GM23338 (cell line): ENCODE results near the gene MYBPC2. TPM values are rescaled to one million over a fixed set of nuclear protein-coding genes. Genes with fewer than 3 reads are reported as not detected.

Experiments
- ATAC-seq: fragments of 200-7000 bp; cut with Tn5 transposase; 3 replicates; pipeline ENCODE4 v1.9.1; 2020
- DNase-seq: peaks from one replicate; pipeline ENCODE4 v3.0.0-alpha.2; 2015; ENCODE audit warnings: low spot score
- H2AFZ ChIP-seq: fragments of 200-600 bp; sonication (generic); 2 replicates; pipeline ENCODE4 v1.8.0; 2016; ENCODE audit warnings: antibody characterized with exemption, mild to moderate bottlenecking, moderate library complexity
- H3F3A ChIP-seq: fragments of 200-600 bp; sonication (generic); replicated peaks from 2 replicates; pipeline ENCODE4 v1.8.0; 2017; ENCODE audit warnings: antibody characterized with exemption, mixed run types, low read depth
- H3K27ac ChIP-seq: fragments of 200-600 bp; sonication (generic); 2 replicates; pipeline ENCODE4 v1.6.1; 2016; ENCODE audit warnings: low read depth
- H3K27me3 ChIP-seq: fragments of 200-600 bp; sonication (generic); 2 replicates; pipeline ENCODE4 v1.8.0; 2016; ENCODE audit warnings: mild to moderate bottlenecking, mixed run types, moderate library complexity; ENCODE audit not compliant: insufficient read depth
- H3K36me3 ChIP-seq: fragments of 200-600 bp; sonication (generic); 2 replicates; pipeline ENCODE4 v1.8.0; 2016; ENCODE audit warnings: mild to moderate bottlenecking; ENCODE audit not compliant: insufficient read depth
- H3K4me1 ChIP-seq: fragments of 200-600 bp; sonication (generic); 2 replicates; pipeline ENCODE4 v1.8.0; 2016; ENCODE audit warnings: mild to moderate bottlenecking, moderate library complexity; ENCODE audit not compliant: insufficient read depth
- H3K4me2 ChIP-seq: fragments of 200-600 bp; sonication (generic); 2 replicates; pipeline ENCODE4 v1.7.1; 2017; ENCODE audit warnings: mixed run types
- H3K4me3 ChIP-seq: fragments of 200-600 bp; sonication (generic); 2 replicates; pipeline ENCODE4 v1.6.1; 2016; ENCODE audit warnings: mixed run types
- H3K79me2 ChIP-seq: fragments of 200-600 bp; sonication (generic); replicated peaks from 2 replicates; pipeline ENCODE4 v1.8.0; 2017; ENCODE audit warnings: mild to moderate bottlenecking; ENCODE audit not compliant: insufficient read depth
- H3K9me2 ChIP-seq: fragments of 200-600 bp; sonication (generic); 2 replicates; pipeline ENCODE4 v1.8.0; 2017; ENCODE audit not compliant: insufficient read depth
- H4K20me1 ChIP-seq: fragments of 200-600 bp; sonication (generic); replicated peaks from 2 replicates; pipeline ENCODE4 v1.8.0; 2017; ENCODE audit warnings: mild to moderate bottlenecking; ENCODE audit not compliant: insufficient read depth
- H3K27ac Mint-ChIP-seq: 2 replicates; pipeline ENCODE4 v1.8.0; 2020; ENCODE audit warnings: inconsistent platforms, mild to moderate bottlenecking, moderate library complexity, mixed read lengths
- H3K27me3 Mint-ChIP-seq: 3 replicates; pipeline ENCODE4 v1.8.0; 2022; ENCODE audit warnings: low read depth, mild to moderate bottlenecking, moderate library complexity, mixed read lengths, inconsistent platforms; ENCODE audit not compliant: insufficient read depth, poor library complexity
- H3K36me3 Mint-ChIP-seq: 3 replicates; pipeline ENCODE4 v1.8.0; 2021; ENCODE audit warnings: low read depth, mild to moderate bottlenecking, inconsistent platforms, moderate library complexity, mixed read lengths
- H3K4me1 Mint-ChIP-seq: 3 replicates; pipeline ENCODE4 v1.8.0; 2020; ENCODE audit warnings: mild to moderate bottlenecking, inconsistent platforms, mixed read lengths
- H3K4me3 Mint-ChIP-seq: 3 replicates; pipeline ENCODE4 v1.8.0; 2021; ENCODE audit warnings: moderate library complexity, mild to moderate bottlenecking, inconsistent platforms, mixed read lengths
- H3K9me3 Mint-ChIP-seq: 3 replicates; pipeline ENCODE4 v1.8.0; 2020; ENCODE audit warnings: moderate library complexity, mild to moderate bottlenecking, inconsistent platforms, mixed read lengths
- CREB1 ChIP-seq: fragments of 250-450 bp; sonication (Bioruptor Pico); IDR thresholded peaks from 2 replicates; pipeline ENCODE4 v1.5.0; 2020; ENCODE audit warnings: low read depth, mild to moderate bottlenecking, moderate library complexity
- CTCF ChIP-seq, 2 experiments: fragments of 200-600 bp in 1 of 2; sonication (generic) in 1 of 2; conservative IDR thresholded peaks; 2 replicates each; pipeline versions ENCODE4 v1.5.1 to v1.6.1; 2016 to 2017; ENCODE audit warnings: antibody characterized with exemption in 2 of 2, low read depth in 2 of 2, mild to moderate bottlenecking in 2 of 2, moderate library complexity in 1 of 2
- ETS1 ChIP-seq: IDR thresholded peaks from 2 replicates; pipeline ENCODE4 v1.6.1; 2016; ENCODE audit warnings: antibody characterized with exemption
- EZH2 ChIP-seq: fragments of 200-600 bp; sonication (generic); IDR thresholded peaks from one replicate; pipeline ENCODE4 v1.8.0; 2017; ENCODE audit warnings: antibody characterized with exemption, mild to moderate bottlenecking, low read depth; ENCODE audit not compliant: unreplicated experiment
- EZH2phosphoT487 ChIP-seq: fragments of 200-600 bp; sonication (generic); IDR thresholded peaks from one replicate; pipeline ENCODE4 v1.8.1; 2018; ENCODE audit warnings: antibody characterized with exemption; ENCODE audit not compliant: unreplicated experiment
- JUNB ChIP-seq: IDR thresholded peaks from one replicate; pipeline ENCODE4 v1.6.1; 2016; ENCODE audit warnings: antibody characterized with exemption; ENCODE audit not compliant: unreplicated experiment
- NANOG ChIP-seq: IDR thresholded peaks from 2 replicates; pipeline ENCODE4 v1.6.1; 2016; ENCODE audit warnings: antibody characterized with exemption, borderline replicate concordance
- POLR2AphosphoS5 ChIP-seq: IDR thresholded peaks from 2 replicates; pipeline ENCODE4 v1.6.1; 2016; ENCODE audit warnings: antibody characterized with exemption, low read depth
- REST ChIP-seq: IDR thresholded peaks from one replicate; pipeline ENCODE4 v1.6.1; 2018; ENCODE audit warnings: antibody characterized with exemption; ENCODE audit not compliant: unreplicated experiment
- STAT1 ChIP-seq: IDR thresholded peaks from one replicate; pipeline ENCODE4 v1.6.1; 2016; ENCODE audit warnings: antibody characterized with exemption; ENCODE audit not compliant: unreplicated experiment
- ZNF114 ChIP-seq: fragments of 250-450 bp; sonication (Bioruptor Pico); IDR thresholded peaks from 2 replicates; pipeline ENCODE4 v1.5.0; 2020; ENCODE audit warnings: mild to moderate bottlenecking, moderate library complexity
- ZNF331 ChIP-seq: fragments of 250-450 bp; sonication (Bioruptor Pico); IDR thresholded peaks from 2 replicates; pipeline ENCODE4 v1.5.0; 2020; ENCODE audit warnings: low read depth, mild to moderate bottlenecking, moderate library complexity
- ZNF462 ChIP-seq: fragments of 250-450 bp; sonication (Bioruptor Pico); IDR thresholded peaks from 2 replicates; pipeline ENCODE4 v1.5.0; 2020; ENCODE audit warnings: mild to moderate bottlenecking, moderate library complexity
- polyA plus RNA-seq: library from polyadenylated mRNA; unstranded; fragments of >200 nt; fragmentation: Nextera tagmentation; extraction: Ambion mirVana; gene quantifications from 2 replicates; pipeline ENCODE4 v1.2.1, GENCODE V29; 2016
- total RNA-seq: library from RNA; depleted of rRNA; stranded (reverse); fragments of >200 nt; shearing (Covaris generic); gene quantifications from 2 replicates; pipeline ENCODE4 v1.2.3, GENCODE V29; 2014

Gene MYBPC2
- total and polyA plus RNA-seq, 2 experiments from 2014 or later: 4.2 to 5.9 TPM

- TF ChIP-seq CREB1 (CRISPR knock-in tag): no peak
- TF ChIP-seq JUNB: no peak
- no peak for TF ChIP-seq ZNF331 (CRISPR knock-in tag)
- TF ChIP-seq ETS1: no peak
- no peak for TF ChIP-seq REST
- TF ChIP-seq EZH2: no peak
- TF ChIP-seq ZNF114: no peak
- no peak for TF ChIP-seq ZNF462 (CRISPR knock-in tag)
- TF ChIP-seq NANOG: no peak
- no peak for TF ChIP-seq EZH2phosphoT487
- TF ChIP-seq STAT1: no peak
- TF ChIP-seq CTCF (conservative IDR thresholded peaks at IDR 0.05; ENCODE audit: low read depth in 2 of 2): no peak
- TF ChIP-seq POLR2AphosphoS5: no peak
- H3K4me1 Mint-ChIP-seq: peaks cover 23% of the 10 kb centered on the region
- Histone ChIP-seq H3K79me2 (no peaks in the 10 kb centered on the region; the same call in 1 of the 2 replicates), H3F3A (peaks cover 14% of the 10 kb centered on the region; the same call in 1 of the 2 replicates), H3K27me3 (no peaks in the 10 kb centered on the region), H3K4me3 (no peak overlapping the region), H3K4me1 (peaks cover 14% of the 10 kb centered on the region; the same call in 1 of the 2 replicates), H3K9me2 (no peaks in the 10 kb centered on the region), H3K4me2 (no peak overlapping the region), H2AFZ (no peak overlapping the region), H3K36me3 (no peaks in the 10 kb centered on the region), H4K20me1 (no peaks in the 10 kb centered on the region; the same call in 1 of the 2 replicates), H3K27ac (no peak overlapping the region)
- DNase-seq: peak; percentile 23
- H3K9me3 Mint-ChIP-seq: peaks cover 3% of the 10 kb centered on the region; the same call in 1 of the 3 replicates
- H3K4me3 Mint-ChIP-seq: no peak overlapping the region
- H3K27ac Mint-ChIP-seq: no peak overlapping the region
- ATAC-seq: peak; percentile 3; the same call in 2 of the 3 replicates
- H3K36me3 Mint-ChIP-seq: peaks cover 36% of the 10 kb centered on the region
- peaks cover 13% of the 10 kb centered on the region for H3K27me3 Mint-ChIP-seq
Observed at GRCh38 chr19:50415661-50416033, 17.0 kb upstream of the MYBPC2 start.
